GM21717 (cell line): Measurements from ENCODE around the gene TRAF3IP3.

Experiments used
- ATAC-seq: cut with Tn5 transposase; IDR thresholded peaks from one replicate; pipeline ENCODE4 v1.9.1; 2021; ENCODE audit warnings: mild to moderate bottlenecking, moderate library complexity; ENCODE audit not compliant: unreplicated experiment

TRAF3IP3 gene

GRCh38 chr1:209755926-209756614 lies at the start of gene TRAF3IP3:
TSS of gene TRAF3IP3 (plus strand) at chr1:209756053. CDS start at chr1:209760040, 3,987 bp downstream.
- ATAC-seq = peak; percentile 77

- ATAC-seq = no peak
Measured at GRCh38 chr1:209706622-209707021, 49.2 kb upstream of the TRAF3IP3 start.

- no peak for ATAC-seq
Measured at GRCh38 chr1:209707308-209707707, 48.5 kb upstream of the TRAF3IP3 start.

- no peak for ATAC-seq
Measured at GRCh38 chr1:209708297-209708696, 47.6 kb upstream of the TRAF3IP3 start.

- ATAC-seq = peak; percentile 90
Measured at GRCh38 chr1:209710093-209710492, 45.8 kb upstream of the TRAF3IP3 start.

GRCh38 chr1:209710847-209711246 lies 45.0 kb upstream of the TRAF3IP3 start:
- no peak for ATAC-seq

- no peak for ATAC-seq
Measured at GRCh38 chr1:209714338-209714737, 41.5 kb upstream of the TRAF3IP3 start.

GRCh38 chr1:209715314-209715713 lies 40.5 kb upstream of the TRAF3IP3 start:
- ATAC-seq = no peak

- no peak for ATAC-seq
Measured at GRCh38 chr1:209717818-209718217, 38.0 kb upstream of the TRAF3IP3 start.

GRCh38 chr1:209720326-209720725 lies 35.5 kb upstream of the TRAF3IP3 start:
- no peak for ATAC-seq

GRCh38 chr1:209720826-209721225 lies 35.0 kb upstream of the TRAF3IP3 start:
- ATAC-seq = no peak

GRCh38 chr1:209721323-209721722 lies 34.5 kb upstream of the TRAF3IP3 start:
- no peak for ATAC-seq

- no peak for ATAC-seq
Measured at GRCh38 chr1:209723265-209723664, 32.6 kb upstream of the TRAF3IP3 start.

GRCh38 chr1:209723756-209724693 lies 31.8 kb upstream of the TRAF3IP3 start:
- ATAC-seq = peak; percentile 64

- ATAC-seq = no peak
Measured at GRCh38 chr1:209727286-209727685, 28.6 kb upstream of the TRAF3IP3 start.

- ATAC-seq = no peak
Measured at GRCh38 chr1:209727785-209728184, 28.1 kb upstream of the TRAF3IP3 start.

GRCh38 chr1:209728466-209728865 lies 27.4 kb upstream of the TRAF3IP3 start:
- ATAC-seq = no peak

- ATAC-seq = no peak
Measured at GRCh38 chr1:209729436-209729835, 26.4 kb upstream of the TRAF3IP3 start.

GRCh38 chr1:209732725-209733124 lies 23.1 kb upstream of the TRAF3IP3 start:
- no peak for ATAC-seq

GRCh38 chr1:209733409-209734192 lies 22.3 kb upstream of the TRAF3IP3 start:
- no peak for ATAC-seq

- no peak for ATAC-seq
Measured at GRCh38 chr1:209736490-209737117, 19.2 kb upstream of the TRAF3IP3 start.
